Ishikawa (cell line): Measurements from ENCODE around the gene ADPRH.

Experiments used
- CEBPB ChIP-seq: IDR thresholded peaks from 2 replicates; pipeline ENCODE4 v1.6.1; 2012
- EGR1 ChIP-seq: IDR thresholded peaks from 2 replicates; pipeline ENCODE4 v1.6.1; 2012
- EP300 ChIP-seq: IDR thresholded peaks from 2 replicates; pipeline ENCODE4 v1.6.1; 2012; ENCODE audit warnings: borderline replicate concordance
- FOXM1 ChIP-seq: IDR thresholded peaks from 2 replicates; pipeline ENCODE4 v1.6.1; 2012; ENCODE audit warnings: low read depth, borderline replicate concordance
- MAX ChIP-seq: IDR thresholded peaks from 2 replicates; pipeline ENCODE4 v1.6.1; 2012
- RAD21 ChIP-seq: IDR thresholded peaks from 2 replicates; pipeline ENCODE4 v1.6.1; 2012; ENCODE audit warnings: low read depth
- REST ChIP-seq: IDR thresholded peaks from 2 replicates; pipeline ENCODE4 v1.6.1; 2012; ENCODE audit warnings: low read depth, mild to moderate bottlenecking
- TAF1 ChIP-seq: IDR thresholded peaks from 2 replicates; pipeline ENCODE4 v1.6.1; 2012; ENCODE audit warnings: low read depth, mild to moderate bottlenecking
- TCF12 ChIP-seq: IDR thresholded peaks from 2 replicates; pipeline ENCODE4 v1.6.1; 2012; ENCODE audit warnings: low read depth
- TEAD4 ChIP-seq: IDR thresholded peaks from 2 replicates; pipeline ENCODE4 v1.6.1; 2012
- USF1 ChIP-seq: IDR thresholded peaks from 2 replicates; pipeline ENCODE4 v1.6.1; 2012
- YY1 ChIP-seq: IDR thresholded peaks from 2 replicates; pipeline ENCODE4 v1.6.1; 2012; ENCODE audit warnings: low read depth

- TF ChIP-seq YY1: no peak
- no peak for TF ChIP-seq MAX
- TF ChIP-seq EP300: no peak
- TF ChIP-seq TAF1: no peak
- no peak for TF ChIP-seq TCF12
- TF ChIP-seq REST: no peak
- no peak for TF ChIP-seq TEAD4
- no peak for TF ChIP-seq EGR1
- TF ChIP-seq FOXM1: no peak
- TF ChIP-seq RAD21: no peak
- no peak for TF ChIP-seq CEBPB
- TF ChIP-seq USF1: no peak
Observed at GRCh38 chr3:119555929-119556328, 23.4 kb upstream of the ADPRH start.
